DOHH2 (cell line): Measurements from ENCODE around the gene GREB1.

Experiments
- H3F3A ChIP-seq: fragments of 200-600 bp; sonication (generic), shearing (Covaris generic); 2 replicates; pipeline ENCODE4 v1.6.0; 2016; ENCODE audit warnings: antibody characterized with exemption, mild to moderate bottlenecking; ENCODE audit not compliant: control insufficient read depth, insufficient read depth
- H3K27ac ChIP-seq: fragments of 200-600 bp; sonication (generic); 2 replicates; pipeline ENCODE4 v1.5.1; 2014; ENCODE audit warnings: low read depth, mild to moderate bottlenecking, low read length, moderate library complexity
- H3K27me3 ChIP-seq: fragments of 200-600 bp; sonication (generic); 2 replicates; pipeline ENCODE4 v1.6.1; 2014; ENCODE audit warnings: mild to moderate bottlenecking, low read length, mixed read lengths; ENCODE audit not compliant: control insufficient read depth
- H3K36me3 ChIP-seq: fragments of 200-600 bp; sonication (generic); 2 replicates; pipeline ENCODE4 v1.6.1; 2014; ENCODE audit warnings: mild to moderate bottlenecking, low read length, moderate library complexity, mixed read lengths; ENCODE audit not compliant: control insufficient read depth
- H3K4me1 ChIP-seq: fragments of 200-600 bp; sonication (generic); 2 replicates; pipeline ENCODE4 v1.6.1; 2014; ENCODE audit warnings: mild to moderate bottlenecking, low read length, mixed read lengths; ENCODE audit not compliant: control insufficient read depth
- H3K4me2 ChIP-seq: fragments of 200-600 bp; sonication (generic); 2 replicates; pipeline ENCODE4 v1.6.0; 2014; ENCODE audit warnings: mild to moderate bottlenecking, low read length, moderate library complexity
- H3K4me3 ChIP-seq: fragments of 200-600 bp; sonication (generic); 2 replicates; pipeline ENCODE4 v1.5.1; 2014; ENCODE audit warnings: mild to moderate bottlenecking, low read length, mixed read lengths
- H3K79me2 ChIP-seq: fragments of 200-600 bp; sonication (generic); 2 replicates; pipeline ENCODE4 v1.6.1; 2014; ENCODE audit warnings: mild to moderate bottlenecking, low read length, mixed read lengths; ENCODE audit not compliant: control insufficient read depth
- H3K9me2 ChIP-seq: fragments of 200-600 bp; sonication (generic); replicated peaks from 2 replicates; pipeline ENCODE4 v1.6.1; 2014; ENCODE audit warnings: mild to moderate bottlenecking, low read length, mixed read lengths; ENCODE audit not compliant: control insufficient read depth
- H3K9me3 ChIP-seq: fragments of 200-600 bp; sonication (generic); 2 replicates; pipeline ENCODE4 v1.6.1; 2014; ENCODE audit warnings: antibody characterized with exemption, low read length, mixed read lengths; ENCODE audit not compliant: control insufficient read depth, insufficient read depth
- H4K20me1 ChIP-seq: fragments of 200-600 bp; sonication (generic); 2 replicates; pipeline ENCODE4 v1.6.0; 2014; ENCODE audit warnings: low read depth, mild to moderate bottlenecking, antibody characterized with exemption, low read length, moderate library complexity; ENCODE audit not compliant: control insufficient read depth, insufficient read depth
- CTCF ChIP-seq: fragments of 200-600 bp; sonication (generic); IDR thresholded peaks from one replicate; pipeline ENCODE4 v1.5.1; 2014; ENCODE audit warnings: antibody characterized with exemption, mild to moderate bottlenecking, low read depth, low read length; ENCODE audit not compliant: poor library complexity, severe bottlenecking
- EZH2phosphoT487 ChIP-seq: fragments of 200-600 bp; sonication (generic); IDR thresholded peaks from 2 replicates; pipeline ENCODE4 v1.6.1; 2017; ENCODE audit warnings: borderline replicate concordance, mild to moderate bottlenecking, antibody characterized with exemption, low read length, moderate library complexity, mixed read lengths

The GREB1 gene

GRCh38 chr2:11657646-11658045, 123.8 kb downstream of the GREB1 start:
- Histone ChIP-seq H3K4me1 (no peaks in the 10 kb centered on the region), H3F3A (no peaks in the 10 kb centered on the region), H3K27me3 (no peaks in the 10 kb centered on the region), H3K79me2 (no peaks in the 10 kb centered on the region), H3K9me2 (no peaks in the 10 kb centered on the region), H4K20me1 (no peaks in the 10 kb centered on the region), H3K27ac (no peak overlapping the region), H3K4me2 (no peak overlapping the region), H3K9me3 (peaks cover 3% of the 10 kb centered on the region; the same call in 1 of the 2 replicates), H3K36me3 (no peaks in the 10 kb centered on the region), H3K4me3 (no peak overlapping the region)
- TF ChIP-seq CTCF, result no peak
- TF ChIP-seq EZH2phosphoT487, result no peak

GRCh38 chr2:11658208-11659114, 124.6 kb downstream of the GREB1 start:
- no peak overlapping the region for H3K4me3 ChIP-seq
- no peaks in the 10 kb centered on the region for H3F3A ChIP-seq
- H3K27ac ChIP-seq, result no peak overlapping the region
- TF ChIP-seq CTCF (no peak), EZH2phosphoT487 (no peak)
- H3K27me3 ChIP-seq, result no peaks in the 10 kb centered on the region
- H4K20me1 ChIP-seq, result no peaks in the 10 kb centered on the region
- H3K79me2 ChIP-seq, result no peaks in the 10 kb centered on the region
- H3K4me2 ChIP-seq, result no peak overlapping the region
- H3K36me3 ChIP-seq, result no peaks in the 10 kb centered on the region
- no peaks in the 10 kb centered on the region for H3K9me2 ChIP-seq
- H3K4me1 ChIP-seq, result no peaks in the 10 kb centered on the region
- peaks cover 6% of the 10 kb centered on the region for H3K9me3 ChIP-seq

GRCh38 chr2:11659115-11659475, 125.2 kb downstream of the GREB1 start:
- no peaks in the 10 kb centered on the region for H3K9me2 ChIP-seq

More at GRCh38 chr2:11659115-11659475, 125.2 kb downstream of the GREB1 start:
- Histone ChIP-seq H3K4me3 (no peak overlapping the region), H3K27me3 (no peaks in the 10 kb centered on the region), H3K9me3 (peaks cover 6% of the 10 kb centered on the region), H3F3A (no peaks in the 10 kb centered on the region), H3K27ac (no peak overlapping the region), H4K20me1 (no peaks in the 10 kb centered on the region), H3K79me2 (no peaks in the 10 kb centered on the region), H3K4me2 (no peak overlapping the region), H3K4me1 (no peaks in the 10 kb centered on the region), H3K36me3 (no peaks in the 10 kb centered on the region)
- TF ChIP-seq EZH2phosphoT487 (no peak), CTCF (no peak)
